Measurements from ENCODE around the gene TPGS1. TPM values are rescaled to one million over a fixed set of nuclear protein-coding genes. Genes with fewer than 3 reads are reported as not detected.

The TPGS1 gene
- total and polyA plus RNA-seq, 2 donors from 2014 or later, result 17.9 to 23.1 TPM

- Histone ChIP-seq H3K4me3 (ENCODE audit: low read length in 3 of 3) (no peak overlapping the region), H3K4me1 (ENCODE audit: control insufficient read depth in 2 of 3, insufficient read depth in 2 of 3, low read depth in 1 of 3, low read length in 3 of 3) (peaks cover 3 to 12% (median 7%) of the 10 kb centered on the region in 3 donors), H3K27me3 (ENCODE audit: control insufficient read depth, insufficient read depth, low read length) (no peaks in the 10 kb centered on the region), H3K9me3 (ENCODE audit: control insufficient read depth in 2 of 3, insufficient read depth in 1 of 3, low read length in 3 of 3) (no peaks in the 10 kb centered on the region), H3K9ac (ENCODE audit: low read length in 3 of 3) (no peak overlapping the region), H3K27ac (ENCODE audit: low read depth in 2 of 2, low read length in 2 of 2) (no peak overlapping the region), H3K36me3 (ENCODE audit: control insufficient read depth in 2 of 3, insufficient read depth in 3 of 3, low read length in 3 of 3) (peaks cover 0 to 5% (median 4%) of the 10 kb centered on the region in 3 donors)
- FAIRE-seq (no peak), DNase-seq (peak in 3 of 5 donors; percentile 59 to 84 (median 68))
- TF ChIP-seq CTCF (IDR thresholded peaks at IDR 0.05; ENCODE audit: borderline replicate concordance, extremely low read depth, insufficient read depth), result no peak
- intact Hi-C loops (cut with DNase I), result no loop called here
Observed at GRCh38 chr19:512547-513365, 5.5 kb downstream of the TPGS1 start.

DNA sequence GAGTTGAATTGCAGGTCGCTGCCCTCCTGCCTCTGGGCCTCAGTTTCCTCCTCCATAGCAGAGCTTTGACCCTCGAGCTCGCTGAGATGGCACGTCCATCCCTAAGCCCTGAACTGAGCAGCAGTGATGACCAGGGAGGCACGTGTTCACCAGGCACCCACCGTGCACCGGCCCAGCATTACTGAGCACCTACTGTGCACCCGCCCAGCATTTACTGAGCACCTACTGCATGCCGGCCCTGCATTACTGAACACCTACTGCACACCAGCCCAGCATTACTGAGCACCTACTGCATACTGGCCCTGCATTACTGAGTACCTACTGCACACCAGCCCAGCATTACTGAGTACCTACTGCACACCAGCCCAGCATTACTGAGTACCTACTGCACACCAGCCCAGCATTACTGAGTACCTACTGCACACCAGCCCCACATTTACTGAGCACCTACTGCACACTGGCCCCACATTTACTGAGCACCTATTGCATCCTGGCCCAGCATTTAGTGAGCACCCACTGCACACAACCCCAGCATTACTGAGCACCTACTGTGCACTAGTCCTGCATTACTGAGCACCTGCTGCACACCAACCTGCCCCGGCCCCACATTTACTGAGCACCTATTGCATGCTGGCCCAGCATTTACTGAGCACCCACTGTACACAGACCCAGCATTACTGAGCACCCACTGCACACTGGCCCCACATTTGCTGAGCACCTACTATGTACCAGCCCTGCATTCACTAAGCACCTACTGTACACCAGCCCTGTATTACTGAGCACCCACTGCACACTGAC, 6.3 kb downstream of the TPGS1 start:
- DNase-seq, result peak in 1 of 5 donors; percentile 45
- intact Hi-C loops (cut with DNase I), result no loop called here
- Histone ChIP-seq H3K27ac (ENCODE audit: low read depth in 2 of 2, low read length in 2 of 2) (no peak overlapping the region), H3K4me3 (ENCODE audit: low read length in 3 of 3) (no peak overlapping the region), H3K9me3 (ENCODE audit: control insufficient read depth in 2 of 3, insufficient read depth in 1 of 3, low read length in 3 of 3) (no peaks in the 10 kb centered on the region), H3K36me3 (ENCODE audit: control insufficient read depth in 2 of 3, insufficient read depth in 3 of 3, low read length in 3 of 3) (peaks cover 0 to 5% (median 4%) of the 10 kb centered on the region in 3 donors), H3K4me1 (ENCODE audit: control insufficient read depth in 2 of 3, insufficient read depth in 2 of 3, low read depth in 1 of 3, low read length in 3 of 3) (peaks cover 0 to 7% (median 4%) of the 10 kb centered on the region in 3 donors), H3K9ac (ENCODE audit: low read length in 3 of 3) (no peak overlapping the region), H3K27me3 (ENCODE audit: control insufficient read depth, insufficient read depth, low read length) (no peaks in the 10 kb centered on the region)
- no peak for TF ChIP-seq CTCF (IDR thresholded peaks at IDR 0.05; ENCODE audit: borderline replicate concordance, extremely low read depth, insufficient read depth)
- FAIRE-seq, result no peak

GRCh38 chr19:514166-514663, 6.9 kb downstream of the TPGS1 start:
- Histone ChIP-seq H3K27me3 (ENCODE audit: control insufficient read depth, insufficient read depth, low read length) (no peaks in the 10 kb centered on the region), H3K36me3 (ENCODE audit: control insufficient read depth in 2 of 3, insufficient read depth in 3 of 3, low read length in 3 of 3) (peaks cover 0 to 5% (median 4%) of the 10 kb centered on the region in 3 donors), H3K4me1 (ENCODE audit: control insufficient read depth in 2 of 3, insufficient read depth in 2 of 3, low read depth in 1 of 3, low read length in 3 of 3) (peaks cover 0 to 7% (median 3%) of the 10 kb centered on the region in 3 donors), H3K27ac (ENCODE audit: low read depth in 2 of 2, low read length in 2 of 2) (no peak overlapping the region), H3K4me3 (ENCODE audit: low read length in 3 of 3) (no peak overlapping the region), H3K9ac (ENCODE audit: low read length in 3 of 3) (no peak overlapping the region), H3K9me3 (ENCODE audit: control insufficient read depth in 2 of 3, insufficient read depth in 1 of 3, low read length in 3 of 3) (no peaks in the 10 kb centered on the region)
- TF ChIP-seq CTCF (IDR thresholded peaks at IDR 0.05; ENCODE audit: borderline replicate concordance, extremely low read depth, insufficient read depth), result no peak
- intact Hi-C loops (cut with DNase I), result no loop called here
- no peak for DNase-seq
- FAIRE-seq, result no peak

Measured in kidney (tissue), 14 donors.